HG03575 (cell line): ENCODE measurements around the gene CDC25A.
A peak's percentile ranks its signal among the peaks of the same experiment; 100 is the strongest.

Experiments used
- ATAC-seq: cut with Tn5 transposase; IDR thresholded peaks from one replicate; pipeline ENCODE4 v1.9.1; 2021; ENCODE audit not compliant: unreplicated experiment, insufficient number of reproducible peaks, low FRiP score; ENCODE audit errors: extremely low read depth

CDC25A gene

DNA sequence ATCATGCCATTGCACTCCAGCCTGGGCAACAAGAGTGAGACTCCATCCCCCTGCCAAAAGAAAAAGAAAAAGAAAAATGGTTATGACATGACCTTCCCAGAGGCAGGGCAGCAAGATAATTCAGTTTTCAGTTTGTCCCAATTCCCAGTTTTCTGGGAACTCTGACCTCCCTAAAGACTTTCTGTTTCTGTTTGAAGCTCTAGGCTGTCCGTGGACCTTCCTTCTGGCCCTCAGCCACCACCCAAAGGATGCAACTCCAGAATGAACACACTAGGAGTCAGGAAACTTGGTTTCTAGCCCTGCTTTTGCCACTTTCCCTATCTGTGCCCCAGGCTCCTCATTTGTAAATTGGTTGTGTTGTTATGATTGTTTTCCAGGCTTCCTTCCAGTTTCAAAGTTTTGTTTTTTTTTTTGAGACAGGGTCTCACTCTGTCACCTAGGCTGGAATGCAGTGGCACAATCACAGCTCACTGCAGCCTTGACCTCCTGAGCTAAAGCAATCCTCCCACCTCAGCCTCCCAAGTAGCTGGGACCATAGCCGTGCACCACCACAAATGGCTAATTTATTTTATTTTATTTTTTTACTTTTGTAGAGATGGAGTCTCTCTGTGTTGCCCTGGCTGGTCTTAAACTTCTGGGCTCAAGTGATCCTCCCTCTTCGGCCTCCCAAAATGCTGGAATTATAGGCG is 68.6 kb downstream of the CDC25A start:
- no peak for ATAC-seq

GRCh38 chr3:48118928-48119327 is 69.3 kb downstream of the CDC25A start:
- no peak for ATAC-seq

- no peak for ATAC-seq
Observed at GRCh38 chr3:48118322-48118721, 69.9 kb downstream of the CDC25A start.

- no peak for ATAC-seq
Observed at GRCh38 chr3:48112813-48113212, 75.4 kb downstream of the CDC25A start.

DNA sequence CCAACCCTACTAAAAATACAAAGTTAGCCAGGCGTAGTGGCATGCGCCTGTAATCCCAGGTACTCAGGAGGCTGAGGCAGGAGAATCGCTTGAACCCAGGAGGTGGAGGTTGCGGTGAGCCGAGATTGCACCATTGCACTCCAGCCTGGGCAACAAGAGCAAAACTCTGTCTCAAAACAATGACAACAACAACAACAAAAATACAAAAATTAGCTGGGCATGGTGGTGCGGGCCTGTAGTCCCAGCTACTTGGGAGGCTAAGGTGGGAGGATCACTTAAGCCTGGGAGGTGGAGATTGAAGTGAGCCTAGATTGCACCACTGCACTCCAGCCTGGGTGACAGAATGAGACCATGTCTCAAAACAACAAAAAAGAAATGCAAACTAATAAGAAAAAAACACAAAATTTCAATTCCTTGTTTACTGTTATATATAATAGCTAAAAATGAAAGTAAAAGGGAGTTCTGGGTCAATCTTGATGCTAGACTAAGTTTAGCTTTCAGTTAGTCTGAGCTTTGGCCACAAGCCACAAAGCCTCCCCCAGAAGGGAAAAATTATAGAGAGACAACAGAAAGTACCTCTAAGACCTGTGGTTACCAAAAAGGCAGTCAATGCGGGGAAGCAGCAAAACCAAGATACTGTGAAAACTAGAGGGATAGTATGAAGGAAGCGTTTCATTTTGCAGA is 76.0 kb downstream of the CDC25A start:
- ATAC-seq: peak; percentile 83

GRCh38 chr3:48110463-48110862 is 77.8 kb downstream of the CDC25A start:
- ATAC-seq: no peak

- ATAC-seq: no peak
Observed at GRCh38 chr3:48107227-48107626, 81.0 kb downstream of the CDC25A start.
